GM06990 (cell line): ENCODE data around the gene CCNB1IP1.

ENCODE experiments used
- DNase-seq: peaks from one replicate; pipeline ENCODE4 v3.0.0-alpha.2; 2011; ENCODE audit not compliant: insufficient read length; ENCODE audit errors: extremely low read depth
- H3K27me3 ChIP-seq: replicated peaks from 2 replicates; pipeline ENCODE4 v1.6.0; 2011; ENCODE audit warnings: low read length; ENCODE audit not compliant: control insufficient read depth, insufficient read depth
- H3K36me3 ChIP-seq: 2 replicates; pipeline ENCODE4 v1.5.1; 2011; ENCODE audit warnings: low read length; ENCODE audit not compliant: control insufficient read depth, insufficient read depth
- H3K4me3 ChIP-seq: replicated peaks from 2 replicates; pipeline ENCODE4 v1.5.1; 2011; ENCODE audit warnings: low read depth, mild to moderate bottlenecking, control low read depth, low read length
- TF ChIP-seq, protein P1 (sequence below): IDR thresholded peaks from 2 replicates; pipeline ENCODE4 v1.5.1; 2011; ENCODE audit warnings: low read length, control low read depth, mild to moderate bottlenecking, inconsistent platforms; ENCODE audit not compliant: insufficient read depth, poor library complexity, severe bottlenecking

CCNB1IP1 gene

DNA sequence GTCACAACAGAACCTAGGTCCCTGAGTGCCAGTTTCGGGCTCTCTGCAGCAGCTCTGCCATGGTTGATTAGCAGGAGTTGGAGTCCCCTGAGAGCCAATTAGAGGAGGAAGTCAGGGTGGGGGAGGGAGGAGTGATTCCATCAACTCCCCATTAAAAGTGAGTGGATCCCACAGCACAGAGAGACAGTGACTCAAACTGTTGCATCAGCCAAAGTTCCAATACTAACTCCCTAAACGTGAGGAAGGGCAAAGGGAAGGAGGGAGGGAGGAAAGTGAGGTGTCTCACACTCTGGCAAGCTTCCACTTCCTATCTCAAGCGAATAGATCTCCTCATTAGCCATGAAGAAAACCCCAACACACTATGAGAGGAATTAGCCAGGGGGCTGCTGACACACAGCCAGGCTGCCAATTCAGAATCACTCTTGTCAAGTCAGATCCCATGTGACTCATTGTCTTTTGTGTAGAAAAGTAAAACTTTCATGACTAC is 70.4 kb downstream of the CCNB1IP1 start:
- peak; percentile 29 for DNase-seq
- Histone ChIP-seq H3K36me3 (no peaks in the 10 kb centered on the region), H3K4me3 (no peak overlapping the region), H3K27me3 (no peaks in the 10 kb centered on the region)
- TF ChIP-seq, protein P1, sequence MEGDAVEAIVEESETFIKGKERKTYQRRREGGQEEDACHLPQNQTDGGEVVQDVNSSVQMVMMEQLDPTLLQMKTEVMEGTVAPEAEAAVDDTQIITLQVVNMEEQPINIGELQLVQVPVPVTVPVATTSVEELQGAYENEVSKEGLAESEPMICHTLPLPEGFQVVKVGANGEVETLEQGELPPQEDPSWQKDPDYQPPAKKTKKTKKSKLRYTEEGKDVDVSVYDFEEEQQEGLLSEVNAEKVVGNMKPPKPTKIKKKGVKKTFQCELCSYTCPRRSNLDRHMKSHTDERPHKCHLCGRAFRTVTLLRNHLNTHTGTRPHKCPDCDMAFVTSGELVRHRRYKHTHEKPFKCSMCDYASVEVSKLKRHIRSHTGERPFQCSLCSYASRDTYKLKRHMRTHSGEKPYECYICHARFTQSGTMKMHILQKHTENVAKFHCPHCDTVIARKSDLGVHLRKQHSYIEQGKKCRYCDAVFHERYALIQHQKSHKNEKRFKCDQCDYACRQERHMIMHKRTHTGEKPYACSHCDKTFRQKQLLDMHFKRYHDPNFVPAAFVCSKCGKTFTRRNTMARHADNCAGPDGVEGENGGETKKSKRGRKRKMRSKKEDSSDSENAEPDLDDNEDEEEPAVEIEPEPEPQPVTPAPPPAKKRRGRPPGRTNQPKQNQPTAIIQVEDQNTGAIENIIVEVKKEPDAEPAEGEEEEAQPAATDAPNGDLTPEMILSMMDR, result no peak
